Measurements from ENCODE around the gene FNDC4.

DNA sequence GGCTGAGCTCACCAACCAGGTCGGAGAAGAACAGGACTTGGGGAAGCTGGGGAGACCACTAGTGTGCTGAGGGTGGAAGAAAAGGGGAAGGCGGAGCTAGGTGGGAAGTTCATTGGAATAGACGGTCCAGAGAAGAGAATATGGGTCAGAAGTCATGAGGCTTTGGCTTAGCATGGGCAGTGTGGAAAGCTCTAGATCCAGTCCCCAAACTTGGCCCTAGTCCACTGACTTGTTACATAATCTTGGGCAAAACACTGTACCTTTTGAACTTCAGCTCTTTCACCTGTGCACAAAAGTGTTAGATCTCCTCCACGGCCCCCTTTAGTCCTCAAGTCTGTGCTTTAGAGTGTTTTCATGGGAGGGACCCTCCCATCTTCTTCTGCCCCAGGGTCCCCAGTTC is 12.3 kb upstream of the FNDC4 start:
- TF ChIP-seq ZNF274 (IDR thresholded peaks at IDR 0.05; ENCODE audit: low read depth, low read length): no peak
- no peak for TF ChIP-seq YY1 (IDR thresholded peaks at IDR 0.05; ENCODE audit: insufficient read depth, insufficient read length)
- no peak for TF ChIP-seq SUZ12 (IDR thresholded peaks at IDR 0.05; ENCODE audit: extremely low read depth, insufficient read depth, insufficient read length)
